CD4-positive, alpha-beta T cell treated with Interleukin-6 for 4 hours (primary cell): ENCODE results near the gene FLVCR2.
"Not testable (repeated sequence)": the region's sequence is repeated elsewhere in the genome, so short reads cannot be mapped to it uniquely, and the experiment has no call there.

Experiments used
- DNase-seq: peaks from one replicate; pipeline ENCODE4 v3.0.0-alpha.2; 2020; ENCODE audit warnings: mixed read lengths

Gene FLVCR2

DNA sequence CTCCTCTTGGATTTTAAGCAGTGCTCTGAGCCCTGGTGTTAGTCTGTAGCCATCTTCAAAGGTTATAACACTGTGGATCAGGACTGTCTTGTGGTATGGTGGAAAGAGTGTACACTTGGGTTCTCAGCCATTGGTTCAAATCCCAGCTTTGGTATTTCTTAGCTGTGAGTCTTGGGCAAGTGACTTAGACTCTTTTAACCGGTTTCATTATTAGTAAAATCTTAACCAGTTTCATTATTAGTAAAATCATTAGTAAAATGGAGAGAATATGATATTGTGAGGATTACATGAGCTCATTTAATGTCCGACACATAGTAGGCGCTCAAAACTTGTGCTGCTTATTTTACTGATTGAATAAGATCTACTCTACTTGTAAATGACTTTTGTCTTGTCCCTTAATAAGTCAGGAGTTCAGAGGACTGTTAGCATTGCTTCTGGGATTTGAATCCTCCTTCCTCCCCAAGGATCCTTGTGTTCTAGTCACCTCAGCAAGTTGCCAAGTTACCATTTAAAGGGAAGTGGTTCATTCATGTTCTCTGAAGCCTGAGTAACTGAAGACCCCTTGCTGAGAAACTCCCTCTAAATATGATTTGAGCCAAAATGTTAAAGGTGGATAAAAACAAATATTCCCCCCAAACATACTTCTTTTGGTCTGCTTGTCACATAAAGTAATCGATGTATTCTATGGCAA lies 95.1 kb downstream of the FLVCR2 start:
- DNase-seq = no peak

DNA sequence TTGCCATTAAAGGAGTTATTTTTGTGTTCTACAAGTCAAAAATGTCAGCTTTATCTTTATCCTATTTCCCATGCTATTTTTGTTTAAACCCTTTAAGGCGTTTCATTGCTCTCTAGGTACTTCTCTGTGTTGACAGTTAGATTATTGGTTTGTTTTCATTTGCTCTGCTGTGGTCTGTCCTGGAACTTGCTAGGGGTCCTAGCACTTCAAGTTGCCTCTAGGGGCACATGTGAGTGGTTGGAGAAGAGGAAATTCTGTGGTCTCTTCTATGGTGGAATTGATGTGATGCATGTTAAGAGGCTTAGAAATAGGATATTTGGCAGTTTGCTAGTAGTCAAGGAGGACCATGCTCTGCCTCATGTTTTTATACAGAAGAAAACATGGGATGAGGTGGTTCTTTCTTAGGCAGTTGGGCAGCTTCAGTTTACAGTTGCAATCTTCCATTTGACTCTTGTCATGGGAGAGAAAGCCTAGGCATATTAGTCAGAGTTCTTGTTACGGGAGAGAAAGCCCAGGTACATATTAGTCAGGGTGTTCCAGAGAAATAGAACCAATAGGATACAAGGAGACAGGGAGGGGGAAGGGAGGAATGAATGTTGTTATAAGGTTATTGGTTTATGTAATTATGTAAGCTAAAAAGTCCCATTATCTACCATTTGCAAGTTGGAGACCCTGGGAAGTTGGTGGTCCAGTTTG lies 97.0 kb downstream of the FLVCR2 start:
- no peak for DNase-seq

DNA sequence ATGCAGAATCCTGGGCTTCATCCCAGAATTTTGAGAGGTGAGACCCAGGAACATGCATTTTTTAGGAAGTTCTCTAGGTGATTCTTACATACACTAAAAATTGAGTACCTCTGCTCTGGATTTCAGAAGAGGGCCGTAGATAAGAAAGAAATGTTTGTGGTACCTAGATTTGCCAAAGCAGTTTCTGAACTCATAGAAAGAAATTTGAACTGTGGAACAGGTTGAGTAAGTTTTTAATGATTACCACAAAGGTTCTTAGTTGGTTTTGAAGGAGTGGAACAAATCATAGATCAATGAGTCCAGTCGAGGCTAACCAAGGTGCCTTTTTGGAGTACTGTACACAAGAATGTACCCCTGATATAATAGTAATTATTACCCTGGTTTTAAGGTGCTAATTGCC lies 107.5 kb downstream of the FLVCR2 start:
- DNase-seq = no peak

DNA sequence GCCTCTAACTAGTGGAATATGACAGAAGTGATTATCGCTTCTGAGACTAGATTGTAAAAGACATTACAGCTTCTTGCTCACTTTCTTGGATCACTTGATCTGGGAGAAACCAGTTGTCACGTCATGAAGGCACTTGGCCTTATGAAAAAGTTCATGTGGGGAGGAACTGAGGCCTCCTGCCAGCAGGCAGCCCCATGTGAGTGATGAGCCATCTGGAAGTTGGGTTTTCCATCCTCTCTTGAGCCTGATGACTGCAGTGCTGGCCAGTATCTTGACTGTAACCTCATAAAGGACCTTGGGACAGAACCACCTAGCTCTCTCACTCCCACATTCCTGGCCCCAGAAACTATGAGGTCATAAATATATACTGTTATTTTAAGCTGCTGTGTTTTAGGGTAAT lies 110.6 kb downstream of the FLVCR2 start:
- no peak for DNase-seq

DNA sequence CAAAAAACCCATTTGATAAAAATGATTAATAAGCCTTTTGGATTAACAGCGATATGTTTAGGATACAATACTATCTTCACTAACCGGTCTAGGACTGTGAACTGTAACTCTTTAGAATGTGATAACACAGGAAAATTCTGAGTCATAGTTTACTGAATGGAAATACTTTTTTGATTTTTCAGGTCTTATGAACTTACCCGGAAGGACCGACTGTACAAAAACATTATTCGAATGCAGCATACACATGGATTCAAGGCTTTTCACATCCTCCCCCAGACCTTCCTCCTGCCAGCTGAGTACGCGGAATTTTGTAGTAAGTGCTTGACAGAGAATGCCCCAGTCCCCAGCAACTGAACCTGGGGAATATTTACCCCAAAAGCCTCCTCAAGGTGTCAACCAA lies 111.6 kb downstream of the FLVCR2 start:
- no peak for DNase-seq

DNA sequence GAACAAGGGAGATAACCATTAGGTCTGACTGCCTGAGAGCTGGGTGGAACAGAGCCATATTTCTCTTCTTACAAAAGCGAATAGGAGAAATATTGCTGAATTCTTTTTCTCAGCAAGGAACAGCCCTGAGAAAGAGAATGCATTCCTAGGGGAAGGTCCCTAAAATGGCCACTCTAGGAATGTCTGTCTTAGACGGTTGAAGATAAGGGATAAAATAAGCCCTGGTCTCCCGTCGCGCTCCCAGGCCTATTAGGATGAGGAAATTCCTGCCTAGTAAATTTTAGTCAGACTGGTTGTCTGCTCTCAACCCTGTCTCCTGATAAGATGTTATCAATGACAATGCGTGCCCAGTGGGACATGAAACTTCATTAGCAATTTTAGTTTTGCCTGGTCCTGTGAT lies 116.6 kb downstream of the FLVCR2 start:
- not testable (repeated sequence) for DNase-seq

DNA sequence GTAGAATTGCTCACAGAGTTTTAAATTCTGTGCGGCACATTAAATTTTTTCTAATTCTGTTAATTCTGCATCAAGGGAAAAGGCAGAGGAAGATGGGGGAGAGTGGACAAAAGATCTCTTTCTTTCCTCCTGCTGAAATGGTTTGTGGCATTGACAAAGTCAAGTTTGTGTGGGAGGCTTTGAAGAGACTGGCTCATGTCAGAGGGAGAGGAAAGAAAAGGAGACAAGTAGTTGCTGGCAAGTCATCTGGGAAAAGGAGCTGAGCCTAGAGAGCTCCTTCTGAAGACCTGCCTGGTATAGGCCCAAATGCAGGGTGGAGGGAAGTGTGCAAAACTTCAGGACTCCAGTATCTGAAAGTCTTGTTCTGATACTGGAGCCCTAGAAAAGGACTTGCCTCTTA lies 119.0 kb downstream of the FLVCR2 start:
- DNase-seq = no peak
